ENCODE measurements around the gene AFAP1.

Gene AFAP1

GRCh38 chr4:7750523-7750922 is 189.1 kb downstream of the AFAP1 start:
- H3K4me3 ChIP-seq (ENCODE audit: low read length, poor library complexity, severe bottlenecking) = no peak overlapping the region
- no peaks in the 10 kb centered on the region for H3K36me3 ChIP-seq (ENCODE audit: insufficient read depth, low read length)
- H2AFZ ChIP-seq (ENCODE audit: low read length) = no peak overlapping the region
- no peaks in the 10 kb centered on the region for H3K9me2 ChIP-seq (replicated peaks; ENCODE audit: low read depth, low read length)
- no peaks in the 10 kb centered on the region for H3F3A ChIP-seq (ENCODE audit: low read depth)
- no peaks in the 10 kb centered on the region for H3K27me3 ChIP-seq (ENCODE audit: insufficient read depth, low read length, poor library complexity, severe bottlenecking)
- no peaks in the 10 kb centered on the region for H3K79me2 ChIP-seq (ENCODE audit: insufficient read depth, low read length)
- no peaks in the 10 kb centered on the region for H3K4me1 ChIP-seq (ENCODE audit: insufficient read depth, low read length, poor library complexity, severe bottlenecking)
- no peak overlapping the region for H3K9ac ChIP-seq (ENCODE audit: low read depth, low read length, poor library complexity, severe bottlenecking)
- H3K4me2 ChIP-seq (ENCODE audit: low read depth, low read length, poor library complexity, severe bottlenecking) = no peak overlapping the region
- H4K20me1 ChIP-seq (ENCODE audit: insufficient read depth, low read length, poor library complexity, severe bottlenecking) = no peaks in the 10 kb centered on the region
- H3K9me3 ChIP-seq (ENCODE audit: insufficient read depth, low read depth, low read length) = peaks cover 2% of the 10 kb centered on the region; the same call in 1 of the 2 replicates
- TF ChIP-seq EZH2phosphoT487 (IDR thresholded peaks at IDR 0.05; ENCODE audit: borderline replicate concordance) = no peak
- TF ChIP-seq CTCF (conservative IDR thresholded peaks at IDR 0.05; ENCODE audit: low read length) = no peak

GRCh38 chr4:7747566-7747965 is 192.1 kb downstream of the AFAP1 start:
- TF ChIP-seq CTCF (conservative IDR thresholded peaks at IDR 0.05; ENCODE audit: low read length) (no peak), EZH2phosphoT487 (IDR thresholded peaks at IDR 0.05; ENCODE audit: borderline replicate concordance) (no peak)

GRCh38 chr4:7747062-7747385 is 192.6 kb downstream of the AFAP1 start:
- Histone ChIP-seq H3K9me3 (ENCODE audit: insufficient read depth, low read depth, low read length) (no peaks in the 10 kb centered on the region; the same call in 1 of the 2 replicates), H4K20me1 (ENCODE audit: insufficient read depth, low read length, poor library complexity, severe bottlenecking) (no peaks in the 10 kb centered on the region), H3K9ac (ENCODE audit: low read depth, low read length, poor library complexity, severe bottlenecking) (no peak overlapping the region), H3K4me2 (ENCODE audit: low read depth, low read length, poor library complexity, severe bottlenecking) (no peak overlapping the region), H3K79me2 (ENCODE audit: insufficient read depth, low read length) (no peaks in the 10 kb centered on the region), H3K27me3 (ENCODE audit: insufficient read depth, low read length, poor library complexity, severe bottlenecking) (no peaks in the 10 kb centered on the region), H3K9me2 (replicated peaks; ENCODE audit: low read depth, low read length) (no peaks in the 10 kb centered on the region), H3K4me3 (ENCODE audit: low read length, poor library complexity, severe bottlenecking) (no peak overlapping the region), H3F3A (ENCODE audit: low read depth) (no peaks in the 10 kb centered on the region), H2AFZ (ENCODE audit: low read length) (no peak overlapping the region), H3K4me1 (ENCODE audit: insufficient read depth, low read length, poor library complexity, severe bottlenecking) (no peaks in the 10 kb centered on the region), H3K36me3 (ENCODE audit: insufficient read depth, low read length) (no peaks in the 10 kb centered on the region)
- TF ChIP-seq CTCF (conservative IDR thresholded peaks at IDR 0.05; ENCODE audit: low read length) = no peak
- no peak for TF ChIP-seq EZH2phosphoT487 (IDR thresholded peaks at IDR 0.05; ENCODE audit: borderline replicate concordance)

More at GRCh38 chr4:7747566-7747965, 192.1 kb downstream of the AFAP1 start:
- Histone ChIP-seq H3K36me3 (ENCODE audit: insufficient read depth, low read length) (no peaks in the 10 kb centered on the region), H3K27me3 (ENCODE audit: insufficient read depth, low read length, poor library complexity, severe bottlenecking) (no peaks in the 10 kb centered on the region), H3K4me2 (ENCODE audit: low read depth, low read length, poor library complexity, severe bottlenecking) (no peak overlapping the region), H3K9me3 (ENCODE audit: insufficient read depth, low read depth, low read length) (peaks cover under 1% of the 10 kb centered on the region; the same call in 1 of the 2 replicates), H3K79me2 (ENCODE audit: insufficient read depth, low read length) (no peaks in the 10 kb centered on the region), H3K9me2 (replicated peaks; ENCODE audit: low read depth, low read length) (no peaks in the 10 kb centered on the region), H3F3A (ENCODE audit: low read depth) (no peaks in the 10 kb centered on the region), H4K20me1 (ENCODE audit: insufficient read depth, low read length, poor library complexity, severe bottlenecking) (no peaks in the 10 kb centered on the region), H3K4me1 (ENCODE audit: insufficient read depth, low read length, poor library complexity, severe bottlenecking) (no peaks in the 10 kb centered on the region), H2AFZ (ENCODE audit: low read length) (no peak overlapping the region), H3K4me3 (ENCODE audit: low read length, poor library complexity, severe bottlenecking) (no peak overlapping the region), H3K9ac (ENCODE audit: low read depth, low read length, poor library complexity, severe bottlenecking) (no peak overlapping the region)

Measured in Loucy (cell line).